ENCODE results near the gene GAGE1.
"Not testable (repeated sequence)": the region's sequence is repeated elsewhere in the genome, so short reads cannot be mapped to it uniquely, and the experiment has no call there.

The GAGE1 gene
- long read RNA-seq, donor 1 = 0 reads
- long read RNA-seq, donor 2 = 0 reads
- long read RNA-seq, donor 3 = 0 reads
- long read RNA-seq, donor 4 = 0 reads
- long read RNA-seq, donor 5 = 0 reads
- long read RNA-seq, donor 6 = 0 reads
- long read RNA-seq, donor 7 = 0 reads
- long read RNA-seq, donor 8 = 0 reads

- DNase-seq = not testable (repeated sequence)
These were observed at the start of gene GAGE1 for GRCh38 chrX:49598720-49599119. GAGE1 (plus strand) TSS chrX:49599020; CDS start chrX:49600175, 1,155 bp downstream.

- DNase-seq = not testable (repeated sequence)
These were observed 47.8 kb upstream of the GAGE1 start, which contains the start of gene GAGE12E for GRCh38 chrX:49550989-49551388. GAGE12E (plus strand) TSS chrX:49551289; CDS start chrX:49552444, 1,155 bp downstream.

GRCh38 chrX:49560542-49560941 is 38.3 kb upstream of the GAGE1 start, which contains the start of gene GAGE12F:
GAGE12F (plus strand) TSS chrX:49560842; CDS start chrX:49561997, 1,155 bp downstream.
- not testable (repeated sequence) for DNase-seq

GRCh38 chrX:49568728-49569127 is 30.1 kb upstream of the GAGE1 start:
- not testable (repeated sequence) for DNase-seq

- DNase-seq = not testable (repeated sequence)
These were observed 29.7 kb upstream of the GAGE1 start for GRCh38 chrX:49569152-49569551.

- DNase-seq = not testable (repeated sequence)
These were observed 28.7 kb upstream of the GAGE1 start, which contains the start of gene GAGE12G for GRCh38 chrX:49570100-49570499. GAGE12G (plus strand) TSS chrX:49570400; CDS start chrX:49571555, 1,155 bp downstream.

- DNase-seq = not testable (repeated sequence)
These were observed 19.2 kb upstream of the GAGE1 start, which contains the start of gene GAGE12H for GRCh38 chrX:49579649-49580048. GAGE12H (plus strand) TSS chrX:49579949; CDS start chrX:49581104, 1,155 bp downstream.

- not testable (repeated sequence) for DNase-seq
These were observed 9.6 kb upstream of the GAGE1 start, which contains the start of gene GAGE2A for GRCh38 chrX:49589196-49589595. GAGE2A (plus strand) TSS chrX:49589496; CDS start chrX:49590651, 1,155 bp downstream.

GRCh38 chrX:49589769-49590478 is 8.9 kb upstream of the GAGE1 start:
- DNase-seq = not testable (repeated sequence)

- not testable (repeated sequence) for DNase-seq
These were observed 8.3 kb upstream of the GAGE1 start for GRCh38 chrX:49590488-49590887.

GRCh38 chrX:49610718-49611310 is 12.0 kb downstream of the GAGE1 start:
- no peak for DNase-seq

GRCh38 chrX:49618574-49618973 is 19.8 kb downstream of the GAGE1 start:
- DNase-seq = no peak

- no peak for DNase-seq
These were observed 28.4 kb downstream of the GAGE1 start for GRCh38 chrX:49627086-49627777.

GRCh38 chrX:49644991-49645637 is 46.3 kb downstream of the GAGE1 start:
- no peak for DNase-seq

- no peak for DNase-seq
These were observed 57.7 kb downstream of the GAGE1 start for GRCh38 chrX:49656533-49656932.
